OCI-LY3 (cell line): Measurements from ENCODE around the gene CMSS1.

ENCODE experiments used
- H2AFZ ChIP-seq: fragments of 200-600, 300-600 bp; shearing (Covaris generic); 2 replicates; pipeline ENCODE4 v1.6.0; 2014; ENCODE audit warnings: antibody characterized with exemption, low read depth, low read length
- H3K27ac ChIP-seq: fragments of 200-600, 300-600 bp; sonication (generic); 2 replicates; pipeline ENCODE4 v1.5.1; 2014; ENCODE audit warnings: mild to moderate bottlenecking, low read length, moderate library complexity, mixed read lengths
- H3K27me3 ChIP-seq: fragments of 200-600, 300-600 bp; sonication (generic); 2 replicates; pipeline ENCODE4 v1.6.1; 2014; ENCODE audit warnings: low read depth, low read length, mixed read lengths
- H3K36me3 ChIP-seq: fragments of 200-600, 300-600 bp; sonication (generic); replicated peaks from 2 replicates; pipeline ENCODE3; 2014; ENCODE audit warnings: low read depth, low read length, mixed read lengths
- H3K4me1 ChIP-seq: fragments of 300-600, 200-600 bp; sonication (generic); 2 replicates; pipeline ENCODE4 v1.6.1; 2014; ENCODE audit warnings: low read length, mixed read lengths
- H3K4me2 ChIP-seq: fragments of 200-600, 300-600 bp; sonication (generic); 2 replicates; pipeline ENCODE4 v1.6.1; 2014; ENCODE audit warnings: low read length, mixed read lengths
- H3K4me3 ChIP-seq: fragments of 300-600, 200-600 bp; sonication (generic); 2 replicates; pipeline ENCODE4 v1.5.1; 2014; ENCODE audit warnings: antibody characterized with exemption, mild to moderate bottlenecking, low read length, moderate library complexity
- H3K79me2 ChIP-seq: fragments of 300-600, 200-600 bp; shearing (Covaris generic); 2 replicates; pipeline ENCODE4 v1.6.1; 2014; ENCODE audit warnings: mild to moderate bottlenecking, low read length, mixed read lengths
- H3K9ac ChIP-seq: fragments of 300-600, 200-600 bp; shearing (Covaris generic); 2 replicates; pipeline ENCODE4 v1.6.0; 2014; ENCODE audit warnings: mild to moderate bottlenecking, low read length, moderate library complexity
- H3K9me3 ChIP-seq: fragments of 200-600, 300-600 bp; shearing (Covaris generic); 2 replicates; pipeline ENCODE4 v1.6.1; 2014; ENCODE audit warnings: low read length, mixed read lengths; ENCODE audit not compliant: insufficient read depth
- H4K20me1 ChIP-seq: fragments of 200-600, 300-600 bp; sonication (generic); 2 replicates; pipeline ENCODE4 v1.6.1; 2016; ENCODE audit warnings: low read length, mixed read lengths; ENCODE audit not compliant: insufficient read depth
- CTCF ChIP-seq: fragments of 200-600, 300-600 bp; sonication (generic); IDR thresholded peaks from 2 replicates; pipeline ENCODE4 v1.5.1; 2014; ENCODE audit warnings: antibody characterized with exemption, low read length, low read depth
- EZH2phosphoT487 ChIP-seq: fragments of 200-600 bp; shearing (Covaris generic); IDR thresholded peaks from 2 replicates; pipeline ENCODE4 v1.6.1; 2018; ENCODE audit warnings: antibody characterized with exemption, mixed run types, low read depth

CMSS1 gene

DNA sequence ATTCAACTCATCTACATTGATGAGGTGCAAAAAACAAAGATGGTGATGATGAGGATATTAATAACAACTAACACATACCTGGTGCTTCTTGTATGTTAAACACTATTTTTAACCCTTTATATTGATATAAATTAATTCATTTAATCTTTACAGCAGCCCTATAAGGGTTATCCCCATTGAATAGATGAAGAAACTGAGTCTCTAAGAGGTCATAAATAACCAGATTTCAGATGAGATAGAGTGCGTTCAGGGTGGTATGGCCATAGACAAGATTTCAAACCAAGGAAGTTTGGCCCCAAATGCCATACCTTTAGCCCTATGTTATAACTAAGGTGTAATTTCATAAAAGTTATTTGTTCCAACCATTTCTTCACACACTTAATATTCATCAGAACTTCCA lies 82.6 kb downstream of the CMSS1 start:
- TF ChIP-seq EZH2phosphoT487: no peak
- no peak for TF ChIP-seq CTCF
- peaks cover 17% of the 10 kb centered on the region for H3K4me1 ChIP-seq
- H2AFZ ChIP-seq: no peak overlapping the region
- H3K79me2 ChIP-seq: peaks cover 5% of the 10 kb centered on the region; the same call in 1 of the 2 replicates
- H4K20me1 ChIP-seq: no peaks in the 10 kb centered on the region
- H3K4me2 ChIP-seq: no peak overlapping the region
- no peaks in the 10 kb centered on the region for H3K36me3 ChIP-seq
- H3K27ac ChIP-seq: no peak overlapping the region
- H3K27me3 ChIP-seq: no peaks in the 10 kb centered on the region
- no peaks in the 10 kb centered on the region for H3K9me3 ChIP-seq
- H3K9ac ChIP-seq: no peak overlapping the region
- no peak overlapping the region for H3K4me3 ChIP-seq

DNA sequence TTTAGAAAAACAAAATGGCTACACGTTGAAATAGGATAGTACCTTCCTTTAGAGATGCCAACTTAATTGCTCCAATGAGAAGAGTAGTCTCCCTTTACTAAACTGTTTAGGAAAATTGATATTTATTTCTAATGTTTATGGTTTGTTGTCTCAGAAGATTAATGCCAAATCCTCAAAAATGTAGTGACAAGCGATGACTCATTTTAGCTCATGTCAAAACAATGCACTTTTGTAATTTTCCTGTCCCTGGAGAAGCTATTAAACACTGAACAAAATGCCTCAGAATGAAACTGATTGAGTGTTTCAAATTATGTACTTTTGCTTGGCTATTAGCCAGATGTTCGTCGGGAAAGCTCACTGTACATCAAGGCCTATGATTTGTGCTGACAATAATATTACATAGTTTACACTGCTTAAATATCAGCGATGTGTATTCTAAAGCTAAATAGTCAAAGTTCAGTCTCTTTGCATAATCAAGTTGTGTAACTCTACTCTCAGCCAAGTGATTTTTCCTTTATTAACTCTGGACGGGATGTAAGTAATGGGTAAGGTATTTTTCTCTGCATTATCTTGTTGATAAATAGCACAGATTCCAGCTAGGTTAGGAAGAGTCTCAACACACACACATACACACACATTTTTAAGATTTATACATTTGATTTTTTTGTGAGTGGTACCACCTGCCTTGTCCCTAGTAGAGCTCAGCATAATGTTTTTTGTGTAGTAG lies 83.7 kb downstream of the CMSS1 start:
- TF ChIP-seq CTCF (no peak), EZH2phosphoT487 (no peak)
- H3K9me3 ChIP-seq: no peaks in the 10 kb centered on the region
- H4K20me1 ChIP-seq: no peaks in the 10 kb centered on the region
- H2AFZ ChIP-seq: no peak overlapping the region
- H3K27ac ChIP-seq: no peak overlapping the region
- H3K9ac ChIP-seq: no peak overlapping the region
- H3K4me1 ChIP-seq: peaks cover 10% of the 10 kb centered on the region
- H3K36me3 ChIP-seq: no peaks in the 10 kb centered on the region
- no peaks in the 10 kb centered on the region for H3K79me2 ChIP-seq
- no peaks in the 10 kb centered on the region for H3K27me3 ChIP-seq
- no peak overlapping the region for H3K4me3 ChIP-seq
- H3K4me2 ChIP-seq: no peak overlapping the region

DNA sequence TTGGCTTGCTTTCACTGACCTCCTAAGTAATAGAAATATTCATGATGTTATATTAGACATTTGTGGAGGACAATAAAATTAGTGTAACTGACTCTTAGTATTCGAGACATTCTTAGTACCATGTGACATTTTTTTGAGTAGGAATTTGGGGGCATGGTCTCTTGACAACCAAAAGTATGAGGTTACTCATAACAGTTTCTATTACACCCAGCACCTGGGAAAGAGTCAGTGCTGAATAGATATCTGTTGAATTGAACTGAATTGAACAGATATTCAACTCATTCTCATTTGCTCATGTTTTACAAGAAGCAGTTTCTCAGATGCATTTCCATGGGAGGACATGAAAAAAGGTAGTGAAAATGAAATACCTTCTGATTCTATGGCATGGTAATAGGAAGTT lies 84.4 kb downstream of the CMSS1 start:
- Histone ChIP-seq H2AFZ (no peak overlapping the region), H3K4me3 (no peak overlapping the region), H3K4me2 (no peak overlapping the region), H3K27ac (no peak overlapping the region), H3K9ac (no peak overlapping the region), H3K4me1 (peaks cover 10% of the 10 kb centered on the region), H4K20me1 (no peaks in the 10 kb centered on the region), H3K27me3 (no peaks in the 10 kb centered on the region), H3K9me3 (no peaks in the 10 kb centered on the region), H3K36me3 (no peaks in the 10 kb centered on the region), H3K79me2 (no peaks in the 10 kb centered on the region)
- no peak for TF ChIP-seq CTCF
- TF ChIP-seq EZH2phosphoT487: no peak

DNA sequence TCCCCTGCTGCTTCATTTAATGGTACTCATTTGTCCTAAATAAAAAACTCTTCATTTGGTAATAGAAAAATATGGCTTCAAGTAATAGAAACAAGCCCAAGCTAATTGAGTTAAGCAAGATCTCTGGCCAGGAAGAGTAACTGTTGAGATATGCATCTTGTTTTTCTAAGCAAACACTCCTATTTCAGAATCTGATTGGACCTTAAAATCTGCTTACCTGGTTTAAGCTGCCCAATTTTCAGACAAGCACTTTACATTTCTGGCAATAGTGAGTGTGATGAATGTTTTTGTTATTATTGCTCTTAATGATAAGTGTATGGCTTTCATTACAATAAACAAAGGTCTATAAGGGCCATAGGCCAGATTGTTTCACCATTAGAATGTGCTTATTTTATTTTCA lies 86.2 kb downstream of the CMSS1 start:
- TF ChIP-seq EZH2phosphoT487 (no peak), CTCF (no peak)

More for the DNA sequence above, 86.2 kb downstream of the CMSS1 start:
- H3K4me1 ChIP-seq: peaks cover 10% of the 10 kb centered on the region
- H3K9ac ChIP-seq: no peak overlapping the region
- H4K20me1 ChIP-seq: no peaks in the 10 kb centered on the region
- H3K36me3 ChIP-seq: no peaks in the 10 kb centered on the region
- no peak overlapping the region for H3K4me3 ChIP-seq
- H3K27ac ChIP-seq: no peak overlapping the region
- H2AFZ ChIP-seq: no peak overlapping the region
- H3K79me2 ChIP-seq: no peaks in the 10 kb centered on the region
- H3K27me3 ChIP-seq: no peaks in the 10 kb centered on the region
- H3K4me2 ChIP-seq: no peak overlapping the region
- no peaks in the 10 kb centered on the region for H3K9me3 ChIP-seq
